Type B pancreatic cell (in vitro differentiated cells): ENCODE data around the gene SETBP1. TPM values are rescaled to one million over a fixed set of nuclear protein-coding genes. Genes with fewer than 3 reads are reported as not detected.

Source experiments
- DNase-seq: peaks from one replicate; pipeline ENCODE4 v3.0.0; 2021; ENCODE audit warnings: mixed read lengths; ENCODE audit not compliant: unreplicated experiment; ENCODE audit errors: extremely low spot score
- H3K27ac Mint-ChIP-seq: 2 replicates; pipeline ENCODE4 v1.8.0; 2021; ENCODE audit warnings: mild to moderate bottlenecking, mixed read lengths
- H3K27me3 Mint-ChIP-seq: 2 replicates; pipeline ENCODE4 v1.8.0; 2021; ENCODE audit warnings: mixed read lengths
- H3K36me3 Mint-ChIP-seq: 2 replicates; pipeline ENCODE4 v1.8.0; 2021; ENCODE audit warnings: mixed read lengths
- H3K4me1 Mint-ChIP-seq: one replicate; pipeline ENCODE4 v1.8.0; 2021; ENCODE audit warnings: mixed read lengths; ENCODE audit not compliant: unreplicated experiment
- H3K4me3 Mint-ChIP-seq: 2 replicates; pipeline ENCODE4 v1.8.0; 2021; ENCODE audit warnings: mild to moderate bottlenecking, mixed read lengths
- H3K9me3 Mint-ChIP-seq: 2 replicates; pipeline ENCODE4 v1.8.0; 2021; ENCODE audit warnings: mixed read lengths
- total RNA-seq: library from RNA; stranded (reverse); gene quantifications from 2 replicates; pipeline ENCODE4 v1.2.1, GENCODE V29; 2021; ENCODE audit warnings: low replicate concordance
- TF ChIP-seq, protein P1 (sequence below): fragments of 200-600 bp; sonication (generic); conservative IDR thresholded peaks from 2 replicates; pipeline ENCODE4 v1.5.0; 2021; ENCODE audit warnings: antibody characterized with exemption, mild to moderate bottlenecking

The SETBP1 gene
- total RNA-seq, 1 donor from 2014 or later, result 62.7 TPM

DNA sequence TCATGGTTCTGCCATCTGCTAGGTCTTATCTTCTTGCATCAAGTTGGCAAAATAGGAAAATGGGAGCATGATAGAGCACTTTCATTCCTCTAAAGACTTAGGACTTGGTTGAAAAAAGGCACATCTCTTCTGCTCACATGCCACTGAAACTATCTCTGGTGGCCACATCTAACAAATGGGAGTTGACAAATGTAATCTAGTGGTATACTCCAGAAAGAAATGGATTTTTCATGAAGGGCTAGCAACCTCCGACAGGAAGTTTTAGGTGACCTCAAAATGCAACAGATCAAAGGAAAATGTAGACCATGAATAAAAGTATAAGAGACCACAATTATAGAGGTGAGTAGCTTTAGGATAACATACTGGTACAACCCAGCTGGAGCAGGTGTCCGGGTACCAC lies 224.1 kb downstream of the SETBP1 start:
- no peak overlapping the region for H3K27ac Mint-ChIP-seq
- no peak overlapping the region for H3K4me3 Mint-ChIP-seq
- TF ChIP-seq, protein P1, sequence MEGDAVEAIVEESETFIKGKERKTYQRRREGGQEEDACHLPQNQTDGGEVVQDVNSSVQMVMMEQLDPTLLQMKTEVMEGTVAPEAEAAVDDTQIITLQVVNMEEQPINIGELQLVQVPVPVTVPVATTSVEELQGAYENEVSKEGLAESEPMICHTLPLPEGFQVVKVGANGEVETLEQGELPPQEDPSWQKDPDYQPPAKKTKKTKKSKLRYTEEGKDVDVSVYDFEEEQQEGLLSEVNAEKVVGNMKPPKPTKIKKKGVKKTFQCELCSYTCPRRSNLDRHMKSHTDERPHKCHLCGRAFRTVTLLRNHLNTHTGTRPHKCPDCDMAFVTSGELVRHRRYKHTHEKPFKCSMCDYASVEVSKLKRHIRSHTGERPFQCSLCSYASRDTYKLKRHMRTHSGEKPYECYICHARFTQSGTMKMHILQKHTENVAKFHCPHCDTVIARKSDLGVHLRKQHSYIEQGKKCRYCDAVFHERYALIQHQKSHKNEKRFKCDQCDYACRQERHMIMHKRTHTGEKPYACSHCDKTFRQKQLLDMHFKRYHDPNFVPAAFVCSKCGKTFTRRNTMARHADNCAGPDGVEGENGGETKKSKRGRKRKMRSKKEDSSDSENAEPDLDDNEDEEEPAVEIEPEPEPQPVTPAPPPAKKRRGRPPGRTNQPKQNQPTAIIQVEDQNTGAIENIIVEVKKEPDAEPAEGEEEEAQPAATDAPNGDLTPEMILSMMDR, result no peak
- peaks cover 3% of the 10 kb centered on the region for H3K27me3 Mint-ChIP-seq
- DNase-seq, result no peak
- H3K36me3 Mint-ChIP-seq, result peaks cover 18% of the 10 kb centered on the region
- H3K4me1 Mint-ChIP-seq, result peaks cover 18% of the 10 kb centered on the region
- H3K9me3 Mint-ChIP-seq, result peaks cover 5% of the 10 kb centered on the region

DNA sequence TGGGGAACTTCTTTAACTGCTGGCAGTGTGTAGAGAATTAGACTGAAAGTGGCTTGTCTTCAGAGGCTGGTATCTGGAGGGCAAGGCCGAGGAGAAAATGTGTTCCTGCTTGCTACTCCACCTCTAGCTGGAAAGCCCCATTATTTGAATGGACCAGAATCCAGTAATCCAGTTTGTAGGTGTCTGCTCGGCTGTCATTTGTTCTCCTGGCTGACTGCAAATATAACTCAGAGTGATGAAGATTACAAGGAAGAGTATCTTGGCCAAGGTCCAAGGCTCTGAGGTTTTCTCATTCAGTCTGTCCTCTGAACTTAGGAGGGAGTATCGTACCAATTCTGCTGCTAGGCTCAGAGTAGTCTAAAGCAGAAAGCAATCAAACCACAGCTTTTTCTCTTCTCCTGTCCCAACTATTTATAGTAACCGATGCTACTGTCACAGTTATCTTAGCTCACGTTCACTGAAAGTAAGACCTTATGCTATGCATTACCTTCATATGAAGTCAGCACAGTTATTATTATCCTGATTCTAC lies 228.6 kb downstream of the SETBP1 start:
- no peak for DNase-seq
- Mint-ChIP-seq H3K27me3 (no peaks in the 10 kb centered on the region), H3K9me3 (peaks cover 5% of the 10 kb centered on the region), H3K4me3 (no peak overlapping the region), H3K27ac (no peak overlapping the region), H3K4me1 (peaks cover 17% of the 10 kb centered on the region), H3K36me3 (peaks cover 21% of the 10 kb centered on the region)
- TF ChIP-seq, protein P1, result no peak

DNA sequence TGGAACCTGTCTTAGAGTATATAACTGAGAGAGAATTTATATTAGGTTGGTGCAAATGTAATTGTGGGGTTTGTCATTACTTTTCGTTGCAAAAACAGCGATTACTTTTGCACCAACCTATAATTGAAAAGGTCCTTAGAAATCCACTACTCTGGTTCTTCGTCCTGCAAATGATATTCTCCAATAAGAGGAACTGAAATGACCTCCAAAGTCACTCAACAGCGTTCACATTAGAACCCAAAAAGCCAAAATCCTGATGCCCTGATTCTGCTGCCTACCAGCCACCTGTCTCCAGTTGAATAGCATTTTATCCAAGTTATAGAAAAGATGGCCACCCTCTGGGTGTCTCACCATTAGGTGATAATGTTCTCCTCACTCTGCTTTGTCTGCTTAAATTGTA lies 230.6 kb downstream of the SETBP1 start:
- DNase-seq, result no peak
- H3K4me1 Mint-ChIP-seq, result peaks cover 23% of the 10 kb centered on the region
- no peaks in the 10 kb centered on the region for H3K27me3 Mint-ChIP-seq
- no peaks in the 10 kb centered on the region for H3K9me3 Mint-ChIP-seq
- H3K36me3 Mint-ChIP-seq, result peaks cover 16% of the 10 kb centered on the region
- TF ChIP-seq, protein P1, result no peak
- no peak overlapping the region for H3K4me3 Mint-ChIP-seq
- no peak overlapping the region for H3K27ac Mint-ChIP-seq

DNA sequence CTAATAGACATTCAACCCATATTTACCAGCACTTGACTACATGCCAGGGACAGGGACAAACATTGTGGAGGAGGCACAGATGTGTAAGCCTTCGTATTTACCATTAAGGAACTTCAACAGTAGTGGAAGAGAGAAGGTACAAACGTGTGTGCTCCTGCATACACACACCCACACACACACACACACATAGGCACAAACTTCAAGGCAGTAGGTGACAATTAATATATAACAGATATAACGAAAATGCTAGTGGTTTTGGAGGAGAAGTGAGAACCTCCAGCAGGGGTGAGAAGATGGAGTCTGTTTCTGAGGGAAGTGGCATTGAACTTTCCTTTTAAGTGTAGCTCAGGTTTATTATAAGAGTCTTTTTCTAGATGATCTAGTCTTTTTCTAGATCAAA lies 231.1 kb downstream of the SETBP1 start:
- H3K4me1 Mint-ChIP-seq, result peaks cover 27% of the 10 kb centered on the region
- H3K9me3 Mint-ChIP-seq, result no peaks in the 10 kb centered on the region
- no peak overlapping the region for H3K4me3 Mint-ChIP-seq
- no peak overlapping the region for H3K27ac Mint-ChIP-seq
- TF ChIP-seq, protein P1, result no peak
- H3K27me3 Mint-ChIP-seq, result no peaks in the 10 kb centered on the region
- H3K36me3 Mint-ChIP-seq, result peaks cover 12% of the 10 kb centered on the region
- no peak for DNase-seq

DNA sequence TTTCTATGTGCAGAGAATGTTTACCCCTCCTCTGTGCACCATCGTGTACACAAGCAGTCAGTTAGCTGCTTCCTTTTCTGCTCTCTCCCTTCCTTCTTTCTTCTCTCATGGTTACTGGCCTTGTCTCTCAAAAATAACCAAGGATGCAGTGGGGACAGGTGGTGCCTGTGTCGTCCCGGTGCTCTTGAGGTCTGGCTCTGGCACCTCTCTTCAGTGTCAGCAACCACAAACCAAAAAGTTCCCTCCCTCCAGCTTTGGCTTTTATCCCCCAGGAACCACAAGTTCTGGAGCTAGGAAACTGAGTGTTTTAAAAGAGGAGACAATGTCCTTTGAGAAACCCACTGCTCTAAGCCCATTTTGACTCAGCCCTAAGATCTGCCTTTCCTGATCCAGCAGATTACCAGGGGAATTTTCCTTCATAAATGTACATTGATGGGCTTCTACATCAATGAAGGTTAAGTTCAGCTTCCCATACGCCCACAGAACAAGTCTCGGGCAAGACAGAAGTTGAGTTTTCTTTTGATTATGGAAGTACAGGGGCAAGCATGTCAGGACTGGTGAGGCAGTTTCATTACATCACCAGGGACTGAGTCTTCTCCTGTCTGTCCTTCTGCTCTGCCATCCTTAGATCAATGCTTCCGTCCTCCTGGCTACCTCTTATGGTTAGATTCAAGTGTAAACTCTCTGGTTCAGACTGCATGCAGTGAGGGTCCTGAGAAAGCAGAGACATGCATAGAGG lies 232.2 kb downstream of the SETBP1 start:
- TF ChIP-seq, protein P1, result no peak
- Mint-ChIP-seq H3K36me3 (peaks cover 9% of the 10 kb centered on the region), H3K27ac (no peak overlapping the region), H3K4me1 (peaks cover 37% of the 10 kb centered on the region), H3K9me3 (no peaks in the 10 kb centered on the region), H3K27me3 (no peaks in the 10 kb centered on the region), H3K4me3 (no peak overlapping the region)
- DNase-seq, result no peak
